GM12875 (cell line): Measurements from ENCODE around the gene TMUB1.

Experiments
- H3K4me3 ChIP-seq: one replicate; pipeline ENCODE4 v1.5.1; 2011; ENCODE audit warnings: low read depth, low read length, control low read depth
- CTCF ChIP-seq: IDR thresholded peaks from 2 replicates; pipeline ENCODE4 v1.5.1; 2011; ENCODE audit warnings: low read depth, mild to moderate bottlenecking, control low read depth, inconsistent platforms, low read length, moderate library complexity, borderline replicate concordance; ENCODE audit not compliant: insufficient read depth

The TMUB1 gene

GRCh38 chr7:151078233-151079040 is 4.9 kb downstream of the TMUB1 start:
- H3K4me3 ChIP-seq = no peak overlapping the region
- TF ChIP-seq CTCF = no peak

DNA sequence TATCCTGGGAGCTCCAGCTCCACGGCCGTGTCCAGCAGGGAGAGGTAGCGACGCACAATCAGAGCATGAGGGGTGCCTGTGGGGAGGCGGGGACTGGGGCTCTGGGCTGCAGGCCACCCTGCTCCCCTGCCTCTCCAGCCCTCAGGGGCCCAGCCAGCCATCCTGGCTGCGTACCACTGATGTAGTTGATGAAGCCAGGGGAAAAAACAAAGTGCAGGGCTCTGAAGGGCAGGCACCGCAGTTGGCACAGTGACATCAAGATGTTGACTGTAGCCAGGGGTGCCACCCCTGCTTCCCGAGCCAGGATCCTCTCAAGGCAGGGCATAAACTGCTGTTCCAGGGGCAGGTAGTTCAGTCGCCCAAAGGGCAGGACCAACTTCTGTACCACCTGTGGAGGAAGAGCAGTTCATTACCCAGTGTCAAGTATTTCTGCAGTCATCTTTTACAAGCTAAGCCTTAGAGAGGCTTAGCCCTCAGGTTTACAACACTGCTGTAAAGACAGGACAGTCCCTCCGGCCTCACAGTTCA is 5.5 kb downstream of the TMUB1 start:
- H3K4me3 ChIP-seq = no peak overlapping the region
- TF ChIP-seq CTCF = no peak

GRCh38 chr7:151076863-151077704 is 6.2 kb downstream of the TMUB1 start:
- TF ChIP-seq CTCF = no peak; the same call in 1 of the 2 replicates
- H3K4me3 ChIP-seq = no peak overlapping the region

GRCh38 chr7:151075978-151076426 is 7.3 kb downstream of the TMUB1 start:
- no peak for TF ChIP-seq CTCF
- H3K4me3 ChIP-seq = no peak overlapping the region

DNA sequence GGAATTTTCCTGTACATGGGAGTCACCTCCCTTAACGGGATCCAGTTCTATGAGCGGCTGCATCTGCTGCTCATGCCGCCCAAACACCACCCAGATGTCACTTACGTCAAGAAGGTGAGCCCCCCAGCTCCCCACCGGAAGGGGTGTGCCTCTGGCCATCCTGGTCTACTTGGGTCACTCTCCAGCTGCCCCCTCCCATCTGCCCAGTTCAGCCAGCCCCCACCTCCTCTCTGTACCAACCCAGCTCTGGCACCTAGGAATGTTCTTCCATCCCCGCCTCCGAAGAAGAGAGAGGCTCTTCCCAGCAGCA is 7.7 kb downstream of the TMUB1 start:
- H3K4me3 ChIP-seq = no peak overlapping the region
- no peak for TF ChIP-seq CTCF

- TF ChIP-seq CTCF = no peak
- no peak overlapping the region for H3K4me3 ChIP-seq
These were observed 8.3 kb downstream of the TMUB1 start for GRCh38 chr7:151074817-151075661.
